Astrocyte of the cerebellum (primary cell): ENCODE measurements around the gene EPHB2.
A peak's percentile ranks its signal among the peaks of the same experiment; 100 is the strongest.
"Not testable (repeated sequence)": the region's sequence is repeated elsewhere in the genome, so short reads cannot be mapped to it uniquely, and the experiment has no call there.

ENCODE experiments used
- DNase-seq: peaks from one replicate; pipeline ENCODE4 v3.0.0-alpha.2; 2011; ENCODE audit warnings: low read depth
- H3K4me3 ChIP-seq: 2 replicates; pipeline ENCODE4 v1.5.1; 2011; ENCODE audit warnings: mild to moderate bottlenecking, low read depth, low read length, moderate library complexity
- in situ Hi-C: cut with HindIII; loops from 2 replicates; pipeline ENCODE4 v1.10.0; 2017; ENCODE audit warnings: low sequenced_read_pairs
- TF ChIP-seq, protein P1 (sequence below): IDR thresholded peaks from 2 replicates; pipeline ENCODE4 v1.5.1; 2012; ENCODE audit warnings: low read length, low read depth, moderate library complexity, mild to moderate bottlenecking; ENCODE audit errors: missing control alignments

Gene EPHB2

GRCh38 chr1:22710701-22711049, at the start of gene EPHB2:
EPHB2 (plus strand) TSS chr1:22710839; CDS start chr1:22710983, 144 bp downstream.
- in situ Hi-C loops: loop anchor here (25.0 kb wide), 1 partner anchor 177 kb away; no protein-coding TSS in a partner anchor
- no peak for DNase-seq
- TF ChIP-seq, protein P1, sequence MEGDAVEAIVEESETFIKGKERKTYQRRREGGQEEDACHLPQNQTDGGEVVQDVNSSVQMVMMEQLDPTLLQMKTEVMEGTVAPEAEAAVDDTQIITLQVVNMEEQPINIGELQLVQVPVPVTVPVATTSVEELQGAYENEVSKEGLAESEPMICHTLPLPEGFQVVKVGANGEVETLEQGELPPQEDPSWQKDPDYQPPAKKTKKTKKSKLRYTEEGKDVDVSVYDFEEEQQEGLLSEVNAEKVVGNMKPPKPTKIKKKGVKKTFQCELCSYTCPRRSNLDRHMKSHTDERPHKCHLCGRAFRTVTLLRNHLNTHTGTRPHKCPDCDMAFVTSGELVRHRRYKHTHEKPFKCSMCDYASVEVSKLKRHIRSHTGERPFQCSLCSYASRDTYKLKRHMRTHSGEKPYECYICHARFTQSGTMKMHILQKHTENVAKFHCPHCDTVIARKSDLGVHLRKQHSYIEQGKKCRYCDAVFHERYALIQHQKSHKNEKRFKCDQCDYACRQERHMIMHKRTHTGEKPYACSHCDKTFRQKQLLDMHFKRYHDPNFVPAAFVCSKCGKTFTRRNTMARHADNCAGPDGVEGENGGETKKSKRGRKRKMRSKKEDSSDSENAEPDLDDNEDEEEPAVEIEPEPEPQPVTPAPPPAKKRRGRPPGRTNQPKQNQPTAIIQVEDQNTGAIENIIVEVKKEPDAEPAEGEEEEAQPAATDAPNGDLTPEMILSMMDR: no peak
- H3K4me3 ChIP-seq: peak within 1 kb of the TSS; percentile 55

- in situ Hi-C loops: no loop called here
- no peak for DNase-seq
- TF ChIP-seq, protein P1: no peak
- H3K4me3 ChIP-seq: no peak overlapping the region
Observed at GRCh38 chr1:22661880-22662279, 48.8 kb upstream of the EPHB2 start.

GRCh38 chr1:22662318-22662717, 48.3 kb upstream of the EPHB2 start:
- in situ Hi-C loops: no loop called here
- TF ChIP-seq, protein P1: no peak

DNA sequence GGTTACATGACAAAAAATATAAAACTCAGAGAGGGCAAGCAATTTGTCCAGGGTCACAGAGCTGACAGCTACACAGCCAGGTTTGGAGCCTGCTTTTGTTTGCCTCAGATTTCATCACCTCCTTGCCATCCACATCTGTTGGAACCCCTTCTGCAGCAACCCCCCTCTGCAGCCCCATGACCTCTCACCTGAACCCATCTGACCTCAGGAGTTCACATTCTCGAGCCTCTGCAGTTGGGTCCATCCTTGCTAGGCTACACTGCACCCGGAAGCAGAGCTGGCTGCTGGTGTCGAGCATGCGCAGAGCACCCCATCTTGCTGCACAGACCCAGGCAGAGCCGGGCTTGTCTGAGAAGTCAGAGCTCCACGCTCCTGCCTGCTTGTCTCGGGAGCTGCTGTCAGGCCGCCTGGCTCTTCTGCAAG, 47.6 kb upstream of the EPHB2 start:
- in situ Hi-C loops: no loop called here
- no peak for DNase-seq
- TF ChIP-seq, protein P1: no peak
- H3K4me3 ChIP-seq: no peak overlapping the region

More at GRCh38 chr1:22662318-22662717, 48.3 kb upstream of the EPHB2 start:
- no peak for DNase-seq
- no peak overlapping the region for H3K4me3 ChIP-seq

- TF ChIP-seq, protein P1: peak; percentile 62
- no peak overlapping the region for H3K4me3 ChIP-seq
- in situ Hi-C loops: no loop called here
- DNase-seq: no peak
Observed at GRCh38 chr1:22665752-22666151, 44.9 kb upstream of the EPHB2 start.

- no peak for DNase-seq
- no peak overlapping the region for H3K4me3 ChIP-seq
- TF ChIP-seq, protein P1: no peak
- in situ Hi-C loops: no loop called here
Observed at GRCh38 chr1:22666412-22666811, 44.2 kb upstream of the EPHB2 start.

DNA sequence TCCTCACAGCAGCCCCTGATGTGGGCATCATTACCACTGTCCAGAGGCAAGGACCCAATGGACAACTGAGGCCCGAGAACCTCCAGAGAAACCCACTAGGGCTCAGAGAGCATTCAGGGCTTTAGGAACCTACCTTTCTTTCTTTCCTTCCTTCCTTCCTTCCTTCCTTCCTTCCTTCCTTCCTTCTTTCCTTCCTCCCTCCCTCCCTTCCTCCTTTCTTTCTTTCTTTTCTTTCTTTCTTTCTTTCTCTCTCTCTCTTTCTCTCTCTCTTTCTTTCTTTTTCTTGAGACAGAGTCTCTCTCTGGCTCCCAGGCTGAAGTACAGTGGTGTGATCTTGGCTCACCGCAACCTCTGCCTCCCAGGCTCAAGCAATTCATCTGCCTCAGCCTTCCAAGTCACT, 41.8 kb upstream of the EPHB2 start:
- DNase-seq, H3K4me3 ChIP-seq, in situ Hi-C loops: not testable (repeated sequence)
